GM19452 (cell line): ENCODE data around the gene UMOD.

Experiments
- ATAC-seq: cut with Tn5 transposase; IDR thresholded peaks from one replicate; pipeline ENCODE4 v1.9.1; 2021; ENCODE audit not compliant: unreplicated experiment

Gene UMOD

GRCh38 chr16:20303012-20303411, 49.5 kb downstream of the UMOD start:
- ATAC-seq, result no peak

GRCh38 chr16:20302389-20302788, 50.1 kb downstream of the UMOD start:
- ATAC-seq, result no peak

- ATAC-seq, result no peak
Observed at GRCh38 chr16:20301840-20302239, 50.7 kb downstream of the UMOD start.

GRCh38 chr16:20300312-20301097, 52.0 kb downstream of the UMOD start:
- ATAC-seq, result no peak

- no peak for ATAC-seq
Observed at GRCh38 chr16:20298452-20298851, 54.1 kb downstream of the UMOD start.

- no peak for ATAC-seq
Observed at GRCh38 chr16:20291208-20292206, 61.0 kb downstream of the UMOD start.

- ATAC-seq, result no peak
Observed at GRCh38 chr16:20289571-20289970, 62.9 kb downstream of the UMOD start.

- ATAC-seq, result no peak
Observed at GRCh38 chr16:20285993-20286499, 66.5 kb downstream of the UMOD start.
